GM19467 (cell line): ENCODE measurements around the gene ANKRD44.

Source experiments
- ATAC-seq: cut with Tn5 transposase; IDR thresholded peaks from one replicate; pipeline ENCODE4 v1.9.1; 2021; ENCODE audit warnings: mild to moderate bottlenecking, moderate library complexity; ENCODE audit not compliant: unreplicated experiment

The ANKRD44 gene

DNA sequence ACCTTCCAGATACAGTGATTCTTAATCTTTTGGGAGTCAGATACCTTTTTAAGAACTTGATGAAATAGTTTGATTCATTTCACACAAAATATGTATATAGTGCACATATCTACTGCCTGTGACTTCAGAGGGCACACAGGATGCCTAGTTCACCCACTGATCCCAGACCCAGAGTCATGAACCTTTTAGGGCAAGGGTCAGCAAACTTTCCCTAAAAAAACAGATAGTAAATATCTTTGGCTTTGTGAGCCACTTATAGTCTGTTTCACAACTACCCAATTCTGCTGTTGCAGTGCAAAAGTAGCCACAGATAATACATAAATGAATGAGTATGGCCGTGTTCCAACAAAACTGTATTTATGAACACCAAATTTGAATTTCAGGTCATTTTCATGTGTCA is 124.9 kb downstream of the ANKRD44 start:
- ATAC-seq, result no peak

DNA sequence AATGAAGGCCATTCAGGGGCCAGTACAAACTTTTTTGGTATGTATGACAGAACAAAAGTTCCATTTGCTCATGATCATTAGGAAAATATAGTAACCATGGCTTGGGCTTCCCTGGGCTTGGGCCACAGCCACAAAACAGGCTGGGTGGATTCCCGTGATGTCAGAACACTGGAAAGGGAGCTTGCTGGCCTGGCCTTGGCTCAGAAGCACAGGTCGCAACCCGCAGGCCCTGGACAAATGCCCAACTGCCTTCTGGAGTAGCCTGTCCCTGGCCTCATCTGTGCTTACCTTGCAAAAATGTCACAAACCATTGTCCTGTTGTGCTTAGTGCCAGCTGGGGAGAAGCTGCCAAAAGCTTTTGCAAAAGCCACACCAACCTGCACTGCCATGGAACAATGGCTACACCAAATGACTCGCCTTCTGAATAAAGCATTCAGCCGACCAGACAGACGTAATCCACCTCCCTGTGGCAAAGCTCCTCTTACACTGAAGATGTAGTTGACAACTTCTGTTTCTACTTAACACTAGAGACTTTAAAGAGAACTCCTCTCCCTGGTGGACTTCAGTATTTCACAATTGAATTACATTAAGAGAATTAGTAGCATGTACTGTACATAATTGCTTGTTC is 125.5 kb downstream of the ANKRD44 start:
- no peak for ATAC-seq

DNA sequence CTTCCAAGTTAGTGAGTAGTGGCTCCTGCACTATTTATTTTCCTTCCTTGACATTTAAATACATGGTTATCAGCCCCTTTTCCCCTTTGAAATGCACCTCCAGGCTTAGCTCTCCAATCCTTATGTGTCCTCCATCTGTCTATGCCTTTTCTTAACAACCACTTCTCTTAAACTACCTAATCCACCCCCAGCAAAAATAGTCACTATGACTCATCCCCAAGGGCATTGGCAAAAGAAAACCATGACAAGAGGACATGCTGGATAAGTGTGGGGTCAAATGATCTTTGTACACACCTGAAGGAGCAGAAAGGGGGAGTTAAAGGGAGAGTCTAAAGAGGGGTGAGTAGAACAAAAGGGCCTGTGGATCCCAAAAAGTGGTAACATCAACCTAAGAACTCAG is 127.2 kb downstream of the ANKRD44 start:
- ATAC-seq, result no peak

DNA sequence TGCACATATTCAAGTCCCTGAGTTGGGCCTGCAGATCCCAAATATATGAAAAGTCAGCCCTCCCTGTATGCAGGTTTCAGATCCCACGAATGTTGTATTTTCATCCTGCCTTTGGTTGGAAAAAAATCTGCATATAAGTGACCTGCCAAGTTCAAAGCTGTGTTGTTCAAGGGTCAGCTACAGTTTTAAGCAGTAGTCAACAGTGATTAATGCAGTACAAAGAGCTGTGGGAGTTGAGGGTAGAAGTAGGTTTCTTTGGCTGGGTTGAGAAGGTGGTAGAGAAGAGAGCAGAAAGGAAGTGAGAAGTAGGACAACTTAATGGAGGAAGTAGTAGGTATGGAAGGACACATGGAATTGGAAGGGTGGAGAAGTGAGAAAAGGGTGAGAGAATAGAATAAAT is 127.9 kb downstream of the ANKRD44 start:
- ATAC-seq, result no peak

DNA sequence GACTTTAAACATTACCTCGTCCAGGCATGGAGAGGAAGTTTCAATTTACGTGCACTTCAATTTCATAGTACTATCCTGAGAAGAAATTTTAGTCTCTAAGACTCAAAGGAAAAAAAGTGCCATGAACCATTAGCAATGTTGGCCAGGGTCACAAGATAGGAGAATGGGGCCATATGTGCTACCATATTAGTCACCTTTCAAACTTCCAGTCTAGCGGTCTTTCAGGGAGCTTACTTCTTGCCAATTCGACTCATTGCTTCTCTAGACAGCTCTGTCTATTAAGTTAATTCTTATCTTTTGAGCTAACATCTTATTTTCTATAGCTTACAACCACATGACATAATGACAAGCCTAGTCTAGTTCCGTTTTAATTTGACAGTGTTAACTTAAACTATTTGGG is 129.1 kb downstream of the ANKRD44 start:
- ATAC-seq, result no peak

DNA sequence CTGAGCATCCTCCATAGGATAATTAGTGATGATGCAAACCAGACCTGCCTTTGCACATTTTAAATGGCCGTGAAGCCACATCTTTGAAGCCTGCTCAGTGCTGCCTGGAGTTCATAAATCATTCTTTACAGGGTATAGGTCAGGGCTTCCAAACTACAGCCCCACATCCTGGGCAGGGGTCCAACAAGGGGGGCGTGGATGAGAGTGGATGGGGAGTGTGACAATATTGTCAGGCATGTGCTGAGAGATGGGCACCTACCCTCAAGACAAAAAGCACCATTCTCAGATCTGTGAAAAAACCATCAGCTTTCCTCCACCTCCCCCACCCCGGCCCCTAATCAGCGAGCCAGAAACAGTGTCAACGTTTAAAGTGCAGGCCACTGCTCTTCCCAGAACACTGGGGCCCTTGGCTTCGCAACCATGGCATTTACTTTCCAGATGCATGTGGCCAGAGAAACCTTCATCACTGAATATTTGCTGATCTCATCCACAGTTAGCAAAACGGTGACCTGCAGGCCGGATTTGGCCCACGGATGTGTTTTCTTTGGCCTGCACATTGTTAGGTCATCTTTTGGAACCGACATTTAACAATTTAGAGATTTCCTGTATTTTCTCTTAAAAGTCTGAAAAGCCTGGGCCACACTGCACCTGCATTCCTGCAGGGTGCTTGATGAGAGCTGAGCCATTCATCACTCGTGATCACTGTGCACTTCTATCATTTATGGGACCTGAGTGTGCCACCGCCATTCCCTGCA is 130.7 kb downstream of the ANKRD44 start:
- no peak for ATAC-seq

DNA sequence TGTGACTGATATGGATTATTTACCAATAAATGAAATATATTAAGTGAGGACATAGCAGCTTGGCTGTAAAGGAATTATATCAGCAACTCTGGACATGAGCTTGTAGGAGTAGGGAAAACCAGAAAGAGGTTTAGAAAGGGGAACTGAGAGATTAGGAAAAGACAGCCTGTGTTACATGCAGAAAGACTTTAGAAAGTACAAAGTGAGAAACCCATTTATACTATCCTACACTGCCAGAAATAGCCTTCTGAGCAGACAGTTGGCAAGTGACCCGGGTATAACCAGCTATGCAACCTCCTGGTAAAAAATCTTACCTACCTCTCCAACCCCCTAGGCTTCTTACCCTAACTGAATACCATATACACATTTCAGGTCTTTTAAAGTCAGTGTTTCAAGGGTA is 134.1 kb downstream of the ANKRD44 start:
- ATAC-seq, result no peak

DNA sequence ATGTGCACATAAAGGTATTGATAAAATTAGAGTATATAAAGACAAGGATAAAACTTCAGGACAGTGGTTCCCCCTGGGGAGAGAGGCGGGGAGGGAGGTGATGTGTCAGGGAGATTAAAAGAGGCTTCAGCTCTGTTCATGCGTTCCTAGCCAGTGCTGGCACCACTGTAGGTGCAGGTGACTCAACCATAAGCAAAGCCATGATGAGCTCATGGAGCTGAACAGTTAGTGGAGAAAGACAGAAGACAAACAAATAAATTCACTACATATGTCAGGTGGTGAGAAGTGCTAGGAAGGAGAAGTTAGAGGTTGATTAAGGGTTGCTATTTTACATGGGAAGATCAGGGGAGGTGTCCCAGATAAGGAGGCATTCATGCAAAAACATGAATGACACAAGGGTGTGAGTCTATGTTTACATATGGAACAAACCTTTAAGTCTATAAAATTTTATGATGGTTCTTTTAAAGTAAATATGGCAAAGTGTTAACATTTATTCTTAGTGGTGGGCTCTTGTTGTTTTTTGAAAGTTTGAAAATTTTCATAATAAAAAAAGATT is 136.0 kb downstream of the ANKRD44 start:
- ATAC-seq, result no peak

DNA sequence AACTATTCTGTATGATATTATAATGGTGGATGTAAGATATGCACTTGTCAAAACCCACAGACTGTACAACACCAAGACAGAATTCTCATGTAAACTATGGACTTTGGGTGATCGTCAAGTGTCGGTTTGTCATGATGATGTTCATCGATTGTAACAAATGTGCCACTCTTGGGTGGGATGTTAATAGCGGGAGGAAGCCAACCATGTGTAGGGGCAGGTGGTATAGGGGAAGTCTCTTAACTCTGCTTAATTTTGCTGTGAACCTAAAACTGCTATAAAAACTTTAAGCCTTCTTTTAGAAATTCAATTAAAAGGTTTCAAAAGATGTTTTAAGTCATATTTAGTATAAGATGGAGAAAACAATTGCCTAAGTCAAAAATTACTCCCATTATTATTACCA is 139.0 kb downstream of the ANKRD44 start:
- no peak for ATAC-seq

DNA sequence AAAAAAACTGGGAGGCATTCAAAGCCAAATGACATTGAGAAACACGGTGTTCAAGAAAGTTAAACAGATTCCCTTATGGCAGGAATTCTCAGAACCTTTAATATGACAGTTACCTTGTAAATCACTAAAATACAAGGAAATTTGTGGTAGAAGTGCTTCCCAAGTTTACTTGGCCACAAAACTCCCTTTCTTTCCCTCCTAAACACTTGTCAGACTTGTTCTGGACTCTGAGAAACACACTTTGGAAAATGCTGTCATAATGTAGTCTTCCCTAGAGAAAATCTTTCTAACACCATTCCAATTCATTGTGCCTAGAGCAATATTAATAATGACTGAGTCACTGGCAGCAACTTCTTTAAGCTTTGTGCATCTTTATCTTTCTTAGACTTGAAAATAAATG is 140.4 kb downstream of the ANKRD44 start:
- no peak for ATAC-seq

DNA sequence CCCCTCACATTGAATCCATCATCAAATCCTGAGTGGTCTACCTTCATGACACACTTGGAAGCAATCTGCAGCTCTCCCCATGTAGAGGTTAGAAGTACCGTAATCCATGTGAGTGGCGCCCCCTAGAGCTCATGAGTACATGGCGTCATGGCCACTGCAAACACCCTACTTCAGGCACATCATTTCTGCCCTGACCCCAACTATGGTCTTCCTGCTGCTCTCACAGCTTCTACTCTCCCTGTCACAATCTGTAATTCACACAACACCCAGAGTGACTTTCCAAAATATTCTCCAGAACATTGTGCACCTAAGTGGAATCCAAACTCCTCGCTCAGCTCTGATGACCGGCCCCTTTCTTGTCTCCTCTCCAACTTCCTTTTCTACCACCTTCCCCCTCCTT is 141.9 kb downstream of the ANKRD44 start:
- ATAC-seq, result peak; percentile 76

DNA sequence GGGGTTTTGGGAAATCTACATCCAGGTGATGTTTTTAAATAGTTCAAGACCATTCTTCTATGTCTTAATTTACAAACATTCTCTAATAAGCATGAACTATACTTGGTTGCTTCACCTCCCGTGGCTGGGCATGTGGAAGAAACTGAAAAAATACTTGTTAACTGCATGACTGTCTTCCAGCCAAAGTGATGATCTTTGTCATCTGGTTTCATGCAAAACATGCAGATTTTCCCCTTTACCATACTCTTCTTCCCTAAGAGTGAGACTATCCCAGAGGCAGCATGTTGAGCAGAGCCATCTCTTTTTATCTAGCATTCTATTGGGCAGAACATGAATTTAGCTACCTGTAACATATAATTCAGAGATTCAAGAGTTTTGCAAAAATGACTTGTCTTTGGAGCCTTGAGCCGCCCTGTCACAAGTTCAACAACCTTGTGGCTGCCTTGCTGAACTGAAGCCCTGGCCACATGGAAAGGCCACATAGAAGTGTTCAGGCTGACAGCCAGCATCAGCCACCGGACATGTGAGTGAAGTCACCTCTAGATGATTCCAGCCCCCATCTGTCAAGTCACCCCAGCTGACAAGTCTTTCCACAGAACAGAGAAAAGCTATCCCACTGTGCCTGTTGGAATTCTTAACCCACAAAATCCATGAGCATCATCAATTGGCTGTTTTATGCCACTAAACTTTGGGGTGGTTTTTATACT is 142.8 kb downstream of the ANKRD44 start:
- no peak for ATAC-seq

DNA sequence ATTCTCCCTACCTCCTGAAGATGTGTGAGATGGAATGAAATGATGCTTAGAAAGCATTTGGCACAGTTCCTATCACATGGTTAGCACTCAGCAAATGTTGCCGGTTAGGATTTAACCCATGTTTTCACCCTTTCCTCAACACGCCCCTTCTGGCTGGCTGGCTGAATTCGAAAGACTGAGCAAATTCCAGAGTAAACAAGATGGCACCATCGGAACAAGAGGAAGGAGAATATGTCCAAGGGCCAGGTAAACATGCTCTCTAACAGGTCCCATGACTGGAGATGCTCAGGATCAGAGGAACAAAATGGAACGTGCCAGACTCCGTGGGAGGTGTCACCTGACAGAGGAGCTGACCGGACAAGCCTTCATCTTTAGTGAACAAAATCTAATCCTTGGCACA is 145.6 kb downstream of the ANKRD44 start:
- ATAC-seq, result no peak

DNA sequence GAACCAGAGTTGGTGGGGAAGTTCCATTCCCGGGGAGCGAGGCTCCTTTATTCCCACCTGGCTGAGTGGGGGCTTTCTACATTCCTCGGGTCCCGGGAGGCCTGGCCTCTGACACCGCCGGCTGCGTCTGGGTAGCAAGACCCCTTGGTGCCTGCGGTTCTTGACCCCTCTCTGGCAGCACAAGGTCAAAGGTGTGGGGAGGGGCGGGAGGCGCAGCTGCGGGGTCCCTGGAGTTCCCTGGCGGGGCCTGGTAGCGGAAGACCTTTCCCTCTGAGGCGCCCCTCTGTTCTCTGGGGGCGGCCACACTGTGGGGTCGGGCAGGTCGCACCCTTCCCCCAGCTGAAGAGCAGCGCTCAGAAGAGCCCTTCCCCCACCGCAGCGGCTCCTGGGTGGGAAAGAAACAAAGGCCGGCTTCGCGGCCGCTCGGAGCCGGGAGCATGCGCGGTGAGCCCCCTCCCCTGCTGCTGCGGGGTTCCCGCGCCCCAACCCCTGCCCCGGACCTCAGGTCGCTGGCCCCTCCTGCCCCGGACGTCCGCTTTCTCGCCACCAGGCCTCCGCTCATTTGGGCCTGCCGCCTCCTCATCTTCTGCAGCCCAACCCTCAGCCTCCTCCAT is 146.3 kb downstream of the ANKRD44 start:
- no peak for ATAC-seq

DNA sequence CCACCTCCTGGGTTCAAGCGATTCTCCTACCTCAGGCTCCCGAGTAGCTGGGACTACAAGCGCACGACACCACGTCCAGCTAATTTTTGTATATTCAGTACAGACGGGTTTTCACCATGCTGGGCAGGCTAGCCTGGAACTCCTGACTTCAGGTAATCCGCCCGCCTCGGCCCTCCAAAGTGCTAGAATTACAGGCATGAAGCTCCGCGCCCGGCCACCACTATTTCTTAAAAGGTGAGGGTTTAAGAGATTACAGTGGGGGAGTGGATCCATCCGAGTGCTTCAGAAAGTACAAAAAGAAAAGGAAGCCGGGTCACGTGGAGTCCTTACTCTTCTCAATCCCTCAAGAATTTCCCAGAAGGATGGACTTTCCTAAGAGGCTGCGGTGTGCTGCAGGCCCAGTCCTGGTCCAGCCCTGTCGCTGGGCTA is 146.9 kb downstream of the ANKRD44 start:
- ATAC-seq, result no peak

DNA sequence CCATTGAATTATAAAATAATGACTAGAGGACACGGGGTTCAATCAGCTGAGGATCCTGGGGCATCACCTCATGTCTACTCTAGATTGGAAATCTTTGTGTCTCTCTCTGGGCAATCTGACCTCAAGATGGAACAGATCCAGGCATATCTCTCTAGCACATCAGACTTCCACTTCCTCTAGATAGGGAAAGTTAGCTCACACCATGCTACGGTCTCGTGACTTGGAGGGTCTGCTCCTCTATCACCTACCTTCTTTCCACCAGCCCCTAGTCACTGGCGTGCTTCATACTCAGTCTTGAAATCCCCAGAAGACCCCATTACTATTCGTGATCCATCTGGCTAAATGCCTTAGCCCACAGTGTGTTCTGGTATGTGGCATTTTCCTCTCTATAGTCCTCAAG is 148.8 kb downstream of the ANKRD44 start:
- no peak for ATAC-seq

DNA sequence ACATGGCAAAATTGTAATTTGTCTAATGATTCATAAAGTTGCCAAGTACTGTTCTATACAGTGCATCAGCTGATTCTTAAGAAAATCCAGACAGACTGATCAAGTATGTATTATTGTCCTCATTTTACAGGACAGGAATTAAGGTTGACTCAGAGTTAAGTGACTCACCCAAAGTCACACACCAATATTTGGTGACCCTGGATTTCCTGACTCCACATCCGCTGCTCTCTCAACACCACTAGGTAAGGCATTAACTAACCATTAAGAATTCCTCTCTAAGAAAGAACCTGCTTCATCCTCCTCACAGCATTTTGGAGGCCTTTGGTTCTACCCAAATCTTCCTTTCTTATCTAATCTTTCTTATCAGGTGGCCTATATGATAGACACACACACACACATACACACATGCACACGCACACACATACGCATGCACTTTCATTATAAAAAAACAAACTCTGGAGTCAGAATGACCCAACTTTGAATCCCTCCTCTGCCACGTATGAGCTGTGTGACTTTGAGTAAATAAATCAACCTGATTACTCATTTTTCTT is 150.8 kb downstream of the ANKRD44 start:
- peak; percentile 68 for ATAC-seq

DNA sequence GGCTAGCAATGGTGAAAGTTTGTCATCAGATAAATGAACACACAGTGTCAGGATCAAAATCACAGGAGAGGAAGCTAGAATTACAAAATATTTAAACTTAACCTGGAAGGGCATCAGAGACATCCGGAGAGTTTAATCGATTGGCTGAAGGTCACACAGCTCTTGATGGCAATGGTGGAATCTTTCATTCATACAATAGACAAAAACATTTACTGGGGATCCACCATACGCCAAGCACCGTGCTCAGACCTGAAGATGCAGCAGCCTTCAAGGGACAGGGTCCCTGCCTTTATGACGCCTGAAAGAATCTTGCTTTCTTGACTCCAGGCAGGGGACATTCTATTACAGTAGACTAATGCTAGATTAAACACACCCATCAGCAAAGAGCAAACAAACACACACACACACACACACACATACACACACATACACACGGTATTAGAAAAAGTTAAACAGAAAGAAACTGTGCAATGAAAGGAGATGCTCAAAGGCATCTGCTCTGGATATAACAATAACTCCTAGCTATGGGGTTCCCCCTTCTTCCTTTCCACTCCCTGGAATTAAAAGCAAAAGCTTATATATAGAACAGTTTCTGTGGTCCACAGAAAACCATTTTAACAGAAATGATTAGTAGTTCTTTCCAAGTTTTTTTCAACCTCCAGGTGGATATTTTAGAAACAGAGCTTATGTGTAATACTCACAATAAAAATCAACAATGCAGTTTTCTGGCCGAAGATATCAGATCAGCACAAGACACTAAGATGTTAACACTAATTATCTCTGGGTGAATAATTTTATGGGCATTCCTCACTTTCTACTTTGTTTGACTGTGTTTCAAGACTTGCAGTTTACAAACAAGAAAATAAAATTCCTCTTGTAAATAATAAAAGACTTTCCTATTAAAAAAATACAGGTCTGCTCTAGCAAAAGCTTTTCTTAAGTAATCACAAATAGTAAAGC is 151.7 kb downstream of the ANKRD44 start:
- no peak for ATAC-seq

DNA sequence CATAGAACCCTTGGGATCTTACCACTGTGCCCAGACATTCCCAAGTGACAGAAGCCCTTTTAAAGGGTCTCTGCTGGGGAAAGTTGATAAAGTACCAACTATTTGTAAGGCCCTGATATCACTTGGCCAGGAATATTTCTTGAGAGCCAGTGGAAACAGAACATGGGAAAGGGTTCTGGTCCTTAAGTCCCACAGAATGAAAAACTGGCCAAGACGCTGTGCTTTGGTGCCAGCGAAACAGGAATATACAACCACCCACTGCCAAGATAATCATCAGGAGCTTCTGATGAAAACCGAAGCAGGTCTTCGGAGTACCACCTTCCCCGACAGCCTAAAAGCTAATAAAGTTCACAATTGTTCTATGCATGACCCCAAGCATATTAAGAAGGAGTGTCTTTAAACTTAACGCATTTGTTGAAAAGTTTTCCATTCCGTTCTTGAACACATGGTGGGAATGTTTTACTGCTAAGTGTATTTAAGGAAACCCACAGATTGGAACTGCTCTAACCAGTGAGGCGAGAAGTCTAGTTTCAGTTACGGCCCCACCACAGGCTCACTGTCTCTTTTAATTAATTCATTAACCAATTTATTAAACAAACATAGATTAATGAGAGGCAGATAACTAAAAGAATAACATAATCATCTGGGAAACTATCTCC is 152.6 kb downstream of the ANKRD44 start:
- no peak for ATAC-seq
